ENCODE results near the gene INTS6.

The INTS6 gene

DNA sequence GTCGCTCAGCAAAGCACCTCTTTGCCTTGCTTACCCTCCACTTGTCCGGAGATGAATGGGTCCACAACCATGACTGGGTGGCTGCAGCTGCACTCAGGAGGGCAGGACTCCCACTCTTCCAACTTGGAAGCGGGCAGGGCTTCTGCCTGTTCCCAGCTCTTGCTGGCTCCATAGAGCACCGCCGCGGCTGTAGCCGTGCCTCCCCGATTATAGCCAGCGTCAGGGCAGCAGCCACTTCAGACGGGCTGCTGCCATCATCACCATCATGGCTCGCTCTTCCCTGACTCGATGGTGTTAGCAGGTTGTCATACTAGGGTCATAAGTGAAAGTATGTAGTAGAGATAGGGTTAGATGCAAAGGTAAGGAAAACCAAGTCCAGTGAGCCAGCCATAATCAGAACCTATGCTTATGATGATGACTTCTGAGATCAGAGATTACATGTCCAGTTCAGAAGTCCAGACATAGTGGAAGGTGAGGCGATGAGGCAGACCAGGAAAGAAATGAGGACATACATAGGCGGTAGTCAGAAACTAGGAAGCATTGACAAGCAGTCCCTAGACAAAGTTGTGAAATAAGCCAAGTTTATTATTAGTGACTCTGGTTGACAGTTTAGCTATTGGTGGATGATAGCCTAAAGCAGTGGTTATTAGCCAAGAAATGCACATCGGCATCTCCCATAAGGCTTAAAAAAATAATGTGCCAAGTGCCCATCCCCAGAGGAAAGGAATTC, 4.4 kb upstream of the INTS6 start:
- no peak overlapping the region for H3K9ac ChIP-seq
- H3K9me3 ChIP-seq (ENCODE audit: control insufficient read depth, low read length): no peaks in the 10 kb centered on the region
- H3K36me3 ChIP-seq (ENCODE audit: control insufficient read depth, insufficient read depth, low read length): no peaks in the 10 kb centered on the region
- H3K4me2 ChIP-seq (ENCODE audit: low read length): no peak overlapping the region
- no peaks in the 10 kb centered on the region for H3K79me2 ChIP-seq
- H3K4me1 ChIP-seq: peaks cover 2% of the 10 kb centered on the region
- no peaks in the 10 kb centered on the region for H3K27me3 ChIP-seq (ENCODE audit: control insufficient read depth, insufficient read depth, low read length)
- no peak overlapping the region for H3K4me3 ChIP-seq (ENCODE audit: low read depth, low read length)
- TF ChIP-seq, protein P1, sequence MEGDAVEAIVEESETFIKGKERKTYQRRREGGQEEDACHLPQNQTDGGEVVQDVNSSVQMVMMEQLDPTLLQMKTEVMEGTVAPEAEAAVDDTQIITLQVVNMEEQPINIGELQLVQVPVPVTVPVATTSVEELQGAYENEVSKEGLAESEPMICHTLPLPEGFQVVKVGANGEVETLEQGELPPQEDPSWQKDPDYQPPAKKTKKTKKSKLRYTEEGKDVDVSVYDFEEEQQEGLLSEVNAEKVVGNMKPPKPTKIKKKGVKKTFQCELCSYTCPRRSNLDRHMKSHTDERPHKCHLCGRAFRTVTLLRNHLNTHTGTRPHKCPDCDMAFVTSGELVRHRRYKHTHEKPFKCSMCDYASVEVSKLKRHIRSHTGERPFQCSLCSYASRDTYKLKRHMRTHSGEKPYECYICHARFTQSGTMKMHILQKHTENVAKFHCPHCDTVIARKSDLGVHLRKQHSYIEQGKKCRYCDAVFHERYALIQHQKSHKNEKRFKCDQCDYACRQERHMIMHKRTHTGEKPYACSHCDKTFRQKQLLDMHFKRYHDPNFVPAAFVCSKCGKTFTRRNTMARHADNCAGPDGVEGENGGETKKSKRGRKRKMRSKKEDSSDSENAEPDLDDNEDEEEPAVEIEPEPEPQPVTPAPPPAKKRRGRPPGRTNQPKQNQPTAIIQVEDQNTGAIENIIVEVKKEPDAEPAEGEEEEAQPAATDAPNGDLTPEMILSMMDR (IDR thresholded peaks at IDR 0.05): no peak
- H2AFZ ChIP-seq: no peak overlapping the region
- no peak overlapping the region for H3K27ac ChIP-seq

DNA sequence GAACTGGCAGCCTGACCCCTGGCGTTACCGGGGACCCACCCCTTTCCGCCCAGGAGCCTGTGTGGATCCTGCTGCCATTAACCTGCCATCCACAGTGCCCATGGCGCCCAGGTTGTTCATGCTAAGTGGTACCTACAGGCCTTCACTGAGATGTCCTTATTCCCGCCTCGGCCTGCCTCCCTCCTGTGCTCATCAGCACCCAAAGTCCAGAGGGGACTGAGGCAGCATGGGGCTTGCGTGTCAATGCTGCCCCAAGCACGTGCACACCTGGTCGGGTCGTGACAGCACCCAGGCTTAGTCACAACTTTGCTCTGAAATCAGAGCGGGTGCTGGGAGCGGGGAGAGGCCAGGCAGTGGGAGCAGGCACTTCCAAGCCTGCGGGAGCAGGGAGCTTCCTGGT, 3.7 kb upstream of the INTS6 start:
- Histone ChIP-seq H3K9ac (no peak overlapping the region), H3K79me2 (no peaks in the 10 kb centered on the region), H3K36me3 (ENCODE audit: control insufficient read depth, insufficient read depth, low read length) (no peaks in the 10 kb centered on the region), H3K27me3 (ENCODE audit: control insufficient read depth, insufficient read depth, low read length) (no peaks in the 10 kb centered on the region), H3K9me3 (ENCODE audit: control insufficient read depth, low read length) (no peaks in the 10 kb centered on the region), H3K27ac (no peak overlapping the region), H2AFZ (no peak overlapping the region), H3K4me3 (ENCODE audit: low read depth, low read length) (no peak overlapping the region), H3K4me2 (ENCODE audit: low read length) (no peak overlapping the region), H3K4me1 (peaks cover 2% of the 10 kb centered on the region)
- TF ChIP-seq, protein P1 (IDR thresholded peaks at IDR 0.05): no peak

DNA sequence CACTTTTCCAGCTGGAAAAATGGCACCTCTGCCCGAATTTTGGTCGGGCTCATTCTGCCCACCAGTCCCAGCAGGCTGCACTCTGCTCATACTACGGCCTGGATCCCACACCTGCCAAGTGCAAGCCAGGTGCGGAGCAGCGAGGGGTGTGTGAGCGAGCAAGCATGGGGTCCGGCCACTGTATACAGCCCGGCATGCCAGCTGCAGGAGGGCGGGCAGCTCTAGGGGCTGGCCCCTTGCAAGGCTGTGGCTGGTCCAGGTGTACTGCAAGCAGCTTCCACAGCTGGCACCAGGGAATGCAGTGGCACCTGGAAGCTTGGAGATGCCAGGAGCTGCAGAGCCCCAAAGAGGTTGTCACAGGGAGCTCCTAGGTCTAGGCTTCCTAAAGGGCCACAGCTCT, 2.7 kb upstream of the INTS6 start:
- no peak overlapping the region for H3K9ac ChIP-seq
- peaks cover 2% of the 10 kb centered on the region for H3K4me1 ChIP-seq
- H3K27me3 ChIP-seq (ENCODE audit: control insufficient read depth, insufficient read depth, low read length): no peaks in the 10 kb centered on the region
- no peak overlapping the region for H3K4me3 ChIP-seq (ENCODE audit: low read depth, low read length)
- no peak overlapping the region for H3K27ac ChIP-seq
- no peaks in the 10 kb centered on the region for H3K79me2 ChIP-seq
- no peaks in the 10 kb centered on the region for H3K36me3 ChIP-seq (ENCODE audit: control insufficient read depth, insufficient read depth, low read length)
- TF ChIP-seq, protein P1 (IDR thresholded peaks at IDR 0.05): no peak
- H2AFZ ChIP-seq: no peak overlapping the region
- no peak overlapping the region for H3K4me2 ChIP-seq (ENCODE audit: low read length)
- H3K9me3 ChIP-seq (ENCODE audit: control insufficient read depth, low read length): no peaks in the 10 kb centered on the region

DNA sequence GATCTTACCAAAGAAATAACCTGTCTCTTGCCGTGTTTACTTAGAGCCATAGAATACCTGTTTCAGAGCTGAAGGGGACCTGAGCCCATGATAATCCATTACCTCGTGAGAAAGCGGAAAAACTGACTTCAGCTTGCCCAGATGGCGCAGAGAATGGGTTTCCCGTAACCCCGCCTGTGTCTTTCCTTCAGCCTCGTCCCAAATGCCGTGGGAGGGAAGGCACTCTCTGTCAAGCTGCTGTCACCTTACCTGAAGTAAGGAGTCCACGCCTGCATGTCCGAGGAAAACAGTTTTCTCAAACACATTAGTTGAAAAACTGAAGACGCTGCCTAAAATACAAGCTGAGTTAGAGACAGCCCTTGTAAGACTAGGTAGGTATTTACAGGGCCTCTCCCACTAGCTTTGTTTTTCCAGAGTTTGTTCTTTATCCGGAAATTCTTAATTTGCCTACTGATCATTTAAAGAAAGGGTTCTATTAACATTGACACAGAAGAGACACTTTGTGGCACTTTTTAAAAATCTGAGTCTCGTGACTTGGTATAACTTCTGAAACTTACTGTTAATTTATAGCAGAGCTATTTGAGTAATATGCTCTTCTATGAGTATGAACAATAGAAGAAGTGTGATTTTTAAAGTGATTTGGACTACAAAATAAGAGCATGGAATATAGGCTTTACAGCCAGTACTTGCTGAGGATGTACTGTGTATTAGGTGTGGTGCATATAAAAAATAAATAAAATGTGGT, 1.3 kb upstream of the INTS6 start:
- no peaks in the 10 kb centered on the region for H3K9me3 ChIP-seq (ENCODE audit: control insufficient read depth, low read length)
- H3K79me2 ChIP-seq: no peaks in the 10 kb centered on the region
- no peaks in the 10 kb centered on the region for H3K36me3 ChIP-seq (ENCODE audit: control insufficient read depth, insufficient read depth, low read length)
- H3K27me3 ChIP-seq (ENCODE audit: control insufficient read depth, insufficient read depth, low read length): no peaks in the 10 kb centered on the region
- H3K4me2 ChIP-seq (ENCODE audit: low read length): peak overlapping the region; percentile 62
- TF ChIP-seq, protein P1 (IDR thresholded peaks at IDR 0.05): no peak
- peak overlapping the region; percentile 83 for H2AFZ ChIP-seq
- peak overlapping the region; percentile 64 for H3K4me3 ChIP-seq (ENCODE audit: low read depth, low read length)
- H3K9ac ChIP-seq: peak overlapping the region; percentile 80
- peak overlapping the region; percentile 99 for H3K27ac ChIP-seq
- peaks cover 2% of the 10 kb centered on the region for H3K4me1 ChIP-seq
